HCT116 (cell line): ENCODE measurements around the gene TEAD3. TPM values are rescaled to one million over a fixed set of nuclear protein-coding genes. Genes with fewer than 3 reads are reported as not detected.
"Not testable (repeated sequence)": the region's sequence is repeated elsewhere in the genome, so short reads cannot be mapped to it uniquely, and the experiment has no call there.

Experiments used
- ATAC-seq: fragments of 200-7000 bp; cut with Tn5 transposase; 2 replicates; pipeline ENCODE4 v1.9.1; 2020; ENCODE audit warnings: mild to moderate bottlenecking, moderate library complexity
- BruUV-seq: library from RNA; stranded (reverse); fragments of 400-500 nt; replicated peaks from 2 replicates; lab custom pipeline; 2021; lab: Mats Ljungman, UMichigan
- CTCF ChIA-PET: fragments of 300-600 bp; sonication (Branson Sonifier 250); formaldehyde crosslinking; loops from one replicate; lab custom pipeline; 2021; ENCODE audit warnings: antibody characterized with exemption; lab: Charles Lee
- POLR2A ChIA-PET: fragments of 300-600, 350-600 bp; sonication (Branson Sonifier 250); formaldehyde crosslinking; loops from one replicate; lab custom pipeline; 2021; ENCODE audit warnings: antibody characterized with exemption; lab: Charles Lee
- RAD21 ChIA-PET, 2 experiments: fragments of 300-600 bp; sonication (Branson Sonifier 250); formaldehyde crosslinking; loops; one replicate each; lab custom pipeline; 2023; ENCODE audit warnings: low total read pairs in 2 of 2; ENCODE audit not compliant: uncharacterized antibody in 2 of 2, unreplicated experiment in 2 of 2, low non-redundant PET in 1 of 2; lab: Charles Lee
- DNase-seq: peaks from one replicate; pipeline ENCODE4 v3.0.0-alpha.2; 2010; ENCODE audit warnings: low read depth, low spot score
- H2AFZ ChIP-seq: fragments of 200-600 bp; shearing (Covaris generic), sonication (generic); 2 replicates; pipeline ENCODE4 v1.6.1; 2017; ENCODE audit warnings: low read depth, mixed run types, mixed read lengths, antibody characterized with exemption, low read length; ENCODE audit not compliant: poor library complexity, severe bottlenecking
- H3K27ac ChIP-seq: 2 replicates; pipeline ENCODE4 v1.5.1; 2012; ENCODE audit warnings: low read depth, low read length
- H3K27me3 ChIP-seq: fragments of 200-600 bp; sonication (generic); 2 replicates; pipeline ENCODE4 v1.6.1; 2016; ENCODE audit warnings: mixed run types, low read length, mixed read lengths; ENCODE audit not compliant: insufficient read depth
- H3K36me3 ChIP-seq, 2 experiments: fragments of 200-500 bp in 1 of 2; fragments of 200-600 bp in 1 of 2; sonication (Bioruptor generic) in 1 of 2; sonication (generic) in 1 of 2; 2 replicates each; pipeline versions ENCODE4 v1.5.1 to v1.6.1; 2014 to 2016; ENCODE audit warnings: low read length in 2 of 2, inconsistent platforms in 1 of 2, mixed read lengths in 1 of 2, mixed run types in 1 of 2; ENCODE audit not compliant: insufficient read depth in 2 of 2, control insufficient read depth in 1 of 2
- H3K4me1 ChIP-seq, 2 experiments: fragments of 200-600 bp in 1 of 2; sonication (generic) in 1 of 2; 2 replicates each; pipeline versions ENCODE4 v1.5.1 to v1.6.1; 2012 to 2017; ENCODE audit warnings: low read length in 2 of 2, inconsistent platforms in 1 of 2, mild to moderate bottlenecking in 1 of 2, mixed read lengths in 1 of 2, mixed run types in 1 of 2, moderate library complexity in 1 of 2; ENCODE audit not compliant: insufficient read depth in 2 of 2, control insufficient read depth in 1 of 2
- H3K4me2 ChIP-seq: fragments of 200-600 bp; sonication (generic); 2 replicates; pipeline ENCODE4 v1.6.1; 2017; ENCODE audit warnings: mixed run types, low read length, mixed read lengths
- H3K4me3 ChIP-seq, 2 experiments: fragments of 200-600 bp in 1 of 2; sonication (generic) in 1 of 2; replicated peaks in 1 of 2; 2 replicates each; pipeline ENCODE4 v1.5.1; 2011 to 2016; ENCODE audit warnings: low read length in 2 of 2, control low read depth in 1 of 2, low read depth in 1 of 2, mild to moderate bottlenecking in 1 of 2, mixed read lengths in 1 of 2, mixed run types in 1 of 2
- H3K79me2 ChIP-seq: fragments of 200-600 bp; sonication (generic); 2 replicates; pipeline ENCODE4 v1.6.1; 2017; ENCODE audit warnings: mild to moderate bottlenecking, mixed run types, low read length, moderate library complexity, mixed read lengths; ENCODE audit not compliant: insufficient read depth
- H3K9ac ChIP-seq: fragments of 200-600 bp; sonication (generic); 2 replicates; pipeline ENCODE4 v1.6.1; 2016; ENCODE audit warnings: low read length, mixed read lengths
- H3K9me2 ChIP-seq: fragments of 200-600 bp; sonication (generic), shearing (Covaris generic); 2 replicates; pipeline ENCODE4 v1.6.1; 2017; ENCODE audit warnings: mixed run types, mild to moderate bottlenecking, moderate library complexity; ENCODE audit not compliant: insufficient read depth
- H3K9me3 ChIP-seq, 2 experiments: fragments of 200-500 bp in 1 of 2; fragments of 200-600 bp in 1 of 2; sonication (Bioruptor generic) in 1 of 2; sonication (generic) in 1 of 2; 2 replicates each; pipeline ENCODE4 v1.6.1; 2014 to 2017; ENCODE audit warnings: low read length in 2 of 2, mixed read lengths in 2 of 2, inconsistent platforms in 1 of 2, low read depth in 1 of 2, mild to moderate bottlenecking in 1 of 2, mixed run types in 1 of 2, moderate library complexity in 1 of 2; ENCODE audit not compliant: control insufficient read depth in 1 of 2, insufficient read depth in 1 of 2
- H4K20me1 ChIP-seq: fragments of 200-600 bp; sonication (generic), shearing (Covaris generic); 2 replicates; pipeline ENCODE4 v1.6.1; 2017; ENCODE audit warnings: mixed run types, mild to moderate bottlenecking, moderate library complexity; ENCODE audit not compliant: insufficient read depth
- CBX3 ChIP-seq: IDR thresholded peaks from 2 replicates; pipeline ENCODE4 v1.6.1; 2012; ENCODE audit warnings: low read depth
- ELF1 ChIP-seq: IDR thresholded peaks from 2 replicates; pipeline ENCODE4 v1.6.1; 2012; ENCODE audit warnings: low read depth, borderline replicate concordance
- POLR2A ChIP-seq: IDR thresholded peaks from 2 replicates; pipeline ENCODE4 v1.7.0; 2011; ENCODE audit warnings: borderline replicate concordance; ENCODE audit not compliant: insufficient read depth, insufficient read length; ENCODE audit errors: extremely low read depth
- RAD21 ChIP-seq: IDR thresholded peaks from 2 replicates; pipeline ENCODE4 v1.6.1; 2012; ENCODE audit warnings: low read depth, mild to moderate bottlenecking
- SIN3A ChIP-seq: IDR thresholded peaks from 2 replicates; pipeline ENCODE4 v1.6.1; 2012; ENCODE audit warnings: low read depth
- ZFX ChIP-seq: fragments of 450-650 bp; IDR thresholded peaks from 2 replicates; pipeline ENCODE4 v1.6.1; 2017
- intact Hi-C: fragments of 100-400 bp; cut with micrococcal nuclease; formaldehyde crosslinking; loops from 2 replicates; pipeline ENCODE4 v1.10.0; 2022
- total RNA-seq: library from RNA; stranded (reverse); gene quantifications from one replicate; pipeline ENCODE4 v1.2.1, GENCODE V29; 2021; ENCODE audit not compliant: unreplicated experiment
- TF ChIP-seq, protein P1 (sequence below): IDR thresholded peaks from 2 replicates; pipeline ENCODE4 v1.6.1; 2012

The TEAD3 gene
- total RNA-seq, 1 experiment from 2014 or later: 21.8 TPM

DNA sequence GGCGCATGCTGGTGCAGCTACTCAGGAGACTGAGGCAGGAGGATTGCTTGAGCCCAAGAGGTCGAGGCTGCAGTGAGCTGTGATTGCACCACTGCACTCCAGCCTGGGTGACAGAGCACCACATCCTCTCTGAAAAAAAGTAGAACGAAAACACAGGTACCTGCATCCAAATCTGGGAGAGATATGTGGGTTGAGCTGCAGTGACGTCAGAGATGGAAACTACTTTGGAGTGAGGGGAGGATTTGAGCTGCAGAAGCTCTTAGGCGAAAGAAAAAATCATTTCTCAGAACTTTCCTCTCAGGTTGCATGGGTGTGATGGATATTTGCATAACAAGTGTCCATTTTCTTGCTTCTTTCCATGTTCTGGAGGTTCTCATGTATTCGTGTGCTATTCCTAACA is 19.8 kb upstream of the TEAD3 start:
- Histone ChIP-seq H2AFZ (no peak overlapping the region), H3K79me2 (no peaks in the 10 kb centered on the region)
- no peak for TF ChIP-seq ELF1
- TF ChIP-seq ZFX: no peak
- no peak for TF ChIP-seq POLR2A
- no peak for TF ChIP-seq CBX3
- TF ChIP-seq, protein P1, sequence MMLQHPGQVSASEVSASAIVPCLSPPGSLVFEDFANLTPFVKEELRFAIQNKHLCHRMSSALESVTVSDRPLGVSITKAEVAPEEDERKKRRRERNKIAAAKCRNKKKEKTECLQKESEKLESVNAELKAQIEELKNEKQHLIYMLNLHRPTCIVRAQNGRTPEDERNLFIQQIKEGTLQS: no peak
- no peak for TF ChIP-seq RAD21
- no peak for TF ChIP-seq SIN3A
- TF ChIP-seq, all 23 proteins: peak for 0
- POLR2A ChIA-PET: no interaction called here
- intact Hi-C loops: no loop called here
- peaks cover 0 to 8% of the 10 kb centered on the region in 2 experiments; a peak in 3 of 4 replicates for H3K4me1 ChIP-seq
- ATAC-seq (no peak), DNase-seq (no peak)
- H3K27ac ChIP-seq: no peak overlapping the region
- no peak overlapping the region for H3K4me3 ChIP-seq
- no peaks in the 10 kb centered on the region for H3K9me2 ChIP-seq
- H3K9ac ChIP-seq: no peak overlapping the region
- no peaks in the 10 kb centered on the region for H3K27me3 ChIP-seq
- BruUV-seq: no TSS peak
- no peaks in the 10 kb centered on the region for H3K9me3 ChIP-seq
- RAD21 ChIA-PET: no interaction called here
- no peak overlapping the region for H3K4me2 ChIP-seq
- CTCF ChIA-PET: interaction anchor here (0.7 kb wide), 1 partner anchor 39 kb away, joined by 3 read pairs; no protein-coding TSS in a partner anchor
- H3K36me3 ChIP-seq: no peaks in the 10 kb centered on the region
- H4K20me1 ChIP-seq: no peaks in the 10 kb centered on the region

DNA sequence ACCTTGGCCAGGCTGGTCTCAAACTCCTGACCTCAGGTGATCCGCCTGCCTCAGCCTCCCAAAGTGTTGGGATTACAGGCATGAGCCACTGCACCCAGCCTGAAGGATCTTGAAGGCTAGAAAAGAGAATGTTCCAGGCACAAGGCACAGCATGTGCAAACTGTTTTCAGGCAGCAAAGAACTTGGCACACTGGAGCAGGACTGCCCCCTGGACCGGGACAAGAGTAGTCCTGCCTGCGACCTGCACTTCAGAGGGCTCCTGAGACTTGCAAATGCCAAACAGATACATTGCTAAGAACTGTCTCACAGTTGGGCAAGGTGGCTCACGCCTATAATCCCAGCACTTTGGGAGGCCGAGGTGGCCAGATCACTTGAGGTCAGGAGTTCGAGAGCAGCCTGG is 19.1 kb upstream of the TEAD3 start:
- H3K4me2 ChIP-seq, DNase-seq, H3K9ac ChIP-seq, BruUV-seq, H3K9me2 ChIP-seq, H3K9me3 ChIP-seq, RAD21 ChIA-PET, H3K27ac ChIP-seq, POLR2A ChIA-PET, H3K4me3 ChIP-seq, H4K20me1 ChIP-seq, intact Hi-C loops, H2AFZ ChIP-seq, H3K79me2 ChIP-seq, H3K36me3 ChIP-seq, H3K4me1 ChIP-seq, H3K27me3 ChIP-seq: not testable (repeated sequence)
- peak; percentile 64 for ATAC-seq
- TF ChIP-seq CBX3 (peak; percentile 40; the same call in 1 of the 2 replicates), RAD21 (peak; percentile 66)
- CTCF ChIA-PET: interaction anchor here (0.7 kb wide), 1 partner anchor 253 kb away, joined by 4 read pairs; no protein-coding TSS in a partner anchor
